Measurements from ENCODE around the gene KRT25. TPM values are rescaled to one million over a fixed set of nuclear protein-coding genes. Genes with fewer than 3 reads are reported as not detected.

KRT25 gene
- total and polyA plus RNA-seq, 2 experiments from 2014 or later, result not detected

DNA sequence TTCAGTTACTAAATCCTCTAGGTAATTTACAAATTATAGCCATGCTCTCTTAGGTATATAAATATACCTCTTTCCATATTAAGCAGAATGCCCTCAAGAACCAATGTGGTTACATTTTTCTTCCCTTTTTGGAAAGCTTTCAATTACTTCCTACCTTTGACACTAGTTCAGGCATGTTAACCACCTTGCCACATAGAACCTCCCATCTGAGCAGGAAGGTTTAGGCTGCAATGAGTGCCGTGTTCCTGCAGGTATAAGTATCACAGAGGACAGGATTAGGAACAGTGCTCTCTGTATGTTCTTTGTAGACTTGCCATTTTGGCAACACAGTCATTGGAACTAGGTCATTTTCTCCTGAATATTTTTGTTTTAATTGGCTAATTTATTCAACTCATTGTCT is 20.1 kb downstream of the KRT25 start:
- no peaks in the 10 kb centered on the region for H3K27me3 ChIP-seq
- H3K36me3 ChIP-seq, result no peaks in the 10 kb centered on the region
- TF ChIP-seq, protein P1, sequence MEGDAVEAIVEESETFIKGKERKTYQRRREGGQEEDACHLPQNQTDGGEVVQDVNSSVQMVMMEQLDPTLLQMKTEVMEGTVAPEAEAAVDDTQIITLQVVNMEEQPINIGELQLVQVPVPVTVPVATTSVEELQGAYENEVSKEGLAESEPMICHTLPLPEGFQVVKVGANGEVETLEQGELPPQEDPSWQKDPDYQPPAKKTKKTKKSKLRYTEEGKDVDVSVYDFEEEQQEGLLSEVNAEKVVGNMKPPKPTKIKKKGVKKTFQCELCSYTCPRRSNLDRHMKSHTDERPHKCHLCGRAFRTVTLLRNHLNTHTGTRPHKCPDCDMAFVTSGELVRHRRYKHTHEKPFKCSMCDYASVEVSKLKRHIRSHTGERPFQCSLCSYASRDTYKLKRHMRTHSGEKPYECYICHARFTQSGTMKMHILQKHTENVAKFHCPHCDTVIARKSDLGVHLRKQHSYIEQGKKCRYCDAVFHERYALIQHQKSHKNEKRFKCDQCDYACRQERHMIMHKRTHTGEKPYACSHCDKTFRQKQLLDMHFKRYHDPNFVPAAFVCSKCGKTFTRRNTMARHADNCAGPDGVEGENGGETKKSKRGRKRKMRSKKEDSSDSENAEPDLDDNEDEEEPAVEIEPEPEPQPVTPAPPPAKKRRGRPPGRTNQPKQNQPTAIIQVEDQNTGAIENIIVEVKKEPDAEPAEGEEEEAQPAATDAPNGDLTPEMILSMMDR (IDR thresholded peaks at IDR 0.05; ENCODE audit: low read depth, low read length), result no peak

DNA sequence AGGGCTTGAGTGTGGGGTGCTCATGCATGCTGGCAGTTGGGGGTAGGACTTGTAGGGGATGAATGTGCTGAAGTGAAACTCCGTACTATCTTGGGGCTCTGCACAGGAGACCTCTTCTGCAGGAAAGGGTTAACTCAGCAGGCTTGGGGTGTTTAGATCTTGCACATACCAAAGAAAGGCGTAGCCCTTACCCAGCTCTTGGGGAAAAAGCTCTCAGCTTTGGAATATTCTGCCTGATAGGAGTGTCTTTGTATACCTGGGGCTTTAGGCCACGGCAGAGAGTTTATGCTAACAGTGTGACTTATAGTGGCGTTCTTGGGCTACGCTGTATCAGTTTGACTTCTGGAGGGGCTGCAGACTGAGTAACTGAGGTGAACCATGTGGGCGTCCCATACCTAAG is 21.1 kb downstream of the KRT25 start:
- TF ChIP-seq, protein P1 (IDR thresholded peaks at IDR 0.05; ENCODE audit: low read depth, low read length), result no peak
- H3K9me3 ChIP-seq (ENCODE audit: low read depth), result no peaks in the 10 kb centered on the region
- H3K4me3 ChIP-seq, result no peak overlapping the region
- no peak for DNase-seq (ENCODE audit: low read depth in 1 of 2, low spot score in 1 of 2)
- H3K36me3 ChIP-seq, result no peaks in the 10 kb centered on the region
- no peaks in the 10 kb centered on the region for H3K27me3 ChIP-seq
- H3K27ac ChIP-seq, result no peak overlapping the region
- no peaks in the 10 kb centered on the region for H3K4me1 ChIP-seq (ENCODE audit: low read depth)

More for the DNA sequence above, 20.1 kb downstream of the KRT25 start:
- H3K27ac ChIP-seq, result no peak overlapping the region
- H3K4me3 ChIP-seq, result no peak overlapping the region
- DNase-seq (ENCODE audit: low read depth in 1 of 2, low spot score in 1 of 2), result no peak
- no peaks in the 10 kb centered on the region for H3K4me1 ChIP-seq (ENCODE audit: low read depth)
- H3K9me3 ChIP-seq (ENCODE audit: low read depth), result no peaks in the 10 kb centered on the region

DNA sequence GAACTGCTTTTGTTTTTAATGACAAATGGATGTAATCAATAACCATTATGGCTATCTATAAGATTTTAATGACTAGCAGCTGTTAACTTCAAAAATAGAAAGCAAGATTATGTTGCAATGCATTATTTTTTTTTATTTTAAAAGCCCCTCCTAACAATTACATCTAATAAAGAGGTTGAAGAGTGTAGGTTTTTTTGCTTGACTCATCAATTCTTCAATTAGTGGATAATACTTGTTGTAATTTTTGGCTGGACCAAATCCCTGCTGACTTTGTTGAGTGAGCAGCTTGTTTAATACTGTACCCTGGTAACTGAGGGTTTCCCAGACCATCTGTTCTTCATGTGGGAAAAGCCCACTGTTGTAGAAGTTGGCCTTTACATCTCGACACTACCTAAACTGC is 24.2 kb downstream of the KRT25 start:
- no peak overlapping the region for H3K4me3 ChIP-seq
- H3K9me3 ChIP-seq (ENCODE audit: low read depth), result no peaks in the 10 kb centered on the region
- TF ChIP-seq, protein P1 (IDR thresholded peaks at IDR 0.05; ENCODE audit: low read depth, low read length), result no peak
- DNase-seq (ENCODE audit: low read depth in 1 of 2, low spot score in 1 of 2), result no peak
- H3K4me1 ChIP-seq (ENCODE audit: low read depth), result no peaks in the 10 kb centered on the region
- no peaks in the 10 kb centered on the region for H3K36me3 ChIP-seq
- H3K27me3 ChIP-seq, result no peaks in the 10 kb centered on the region
- no peak overlapping the region for H3K27ac ChIP-seq

- no peak overlapping the region for H3K4me3 ChIP-seq
- H3K9me3 ChIP-seq (ENCODE audit: low read depth), result no peaks in the 10 kb centered on the region
- DNase-seq (ENCODE audit: low read depth in 1 of 2, low spot score in 1 of 2), result peak in 1 of 2 donors; percentile 22
- H3K27me3 ChIP-seq, result no peaks in the 10 kb centered on the region
- no peaks in the 10 kb centered on the region for H3K4me1 ChIP-seq (ENCODE audit: low read depth)
- no peak overlapping the region for H3K27ac ChIP-seq
- no peaks in the 10 kb centered on the region for H3K36me3 ChIP-seq
- TF ChIP-seq, protein P1 (IDR thresholded peaks at IDR 0.05; ENCODE audit: low read depth, low read length), result no peak
Observed at GRCh38 chr17:40727447-40728231, 27.5 kb downstream of the KRT25 start.

DNA sequence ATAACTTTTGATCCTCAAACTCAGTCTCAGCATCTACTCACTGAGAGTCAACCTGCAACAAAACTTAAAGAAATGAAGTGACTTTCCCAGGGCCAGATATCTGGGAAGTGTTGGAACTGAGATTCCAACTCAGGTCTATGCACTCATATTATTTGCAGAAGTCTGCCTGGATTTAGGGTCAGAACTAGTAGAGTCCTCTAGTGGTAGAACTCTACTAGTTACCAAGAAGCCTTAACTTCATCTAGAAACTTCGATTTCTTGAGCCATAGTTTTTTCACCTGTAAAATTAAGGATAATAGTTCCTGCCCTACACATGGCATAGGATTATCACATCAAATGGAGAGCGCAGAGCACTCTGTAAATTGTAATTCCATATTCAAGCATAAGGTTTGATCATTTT is 28.2 kb downstream of the KRT25 start:
- Histone ChIP-seq H3K36me3 (no peaks in the 10 kb centered on the region), H3K27ac (no peak overlapping the region), H3K4me3 (no peak overlapping the region), H3K27me3 (no peaks in the 10 kb centered on the region), H3K4me1 (ENCODE audit: low read depth) (no peaks in the 10 kb centered on the region), H3K9me3 (ENCODE audit: low read depth) (no peaks in the 10 kb centered on the region)
- TF ChIP-seq, protein P1 (IDR thresholded peaks at IDR 0.05; ENCODE audit: low read depth, low read length), result peak; percentile 25
- no peak for DNase-seq (ENCODE audit: low read depth in 1 of 2, low spot score in 1 of 2)
